Mammary epithelial cell (primary cell): ENCODE measurements around the gene GBX2.

ENCODE experiments used
- CTCF ChIP-seq, 2 donors: IDR thresholded peaks in 1 of 2; conservative IDR thresholded peaks in 1 of 2; 2 replicates each; pipeline ENCODE4 v1.5.1; 2011 to 2012; ENCODE audit warnings: inconsistent platforms in 2 of 2, low read length in 2 of 2, mild to moderate bottlenecking in 2 of 2, control low read depth in 1 of 2, low read depth in 1 of 2; ENCODE audit not compliant: insufficient read depth in 1 of 2; ENCODE audit errors: extremely low read depth in 1 of 2
- EZH2 ChIP-seq: IDR thresholded peaks from 2 replicates; pipeline ENCODE4 v1.6.1; 2012; ENCODE audit warnings: low read length, inconsistent platforms, borderline replicate concordance

- no peak for TF ChIP-seq EZH2
- TF ChIP-seq CTCF (conservative IDR thresholded peaks at IDR 0.05 in 1 of 2, IDR thresholded peaks at IDR 0.05 in 1 of 2; ENCODE audit: extremely low read depth in 1 of 2, insufficient read depth in 1 of 2, low read depth in 1 of 2, low read length in 2 of 2) = no peak
Measured at GRCh38 chr2:236163471-236164200, 4.5 kb downstream of the GBX2 start.
